RPMI8226 (cell line): ENCODE results near the gene COL4A1.
"Not testable (repeated sequence)": the region's sequence is repeated elsewhere in the genome, so short reads cannot be mapped to it uniquely, and the experiment has no call there.

Experiments
- DNase-seq: peaks from one replicate; pipeline ENCODE4 v3.0.0-alpha.2; 2015

COL4A1 gene

GRCh38 chr13:110128546-110128945 is 178.4 kb downstream of the COL4A1 start:
- no peak for DNase-seq

GRCh38 chr13:110127986-110128511 is 178.9 kb downstream of the COL4A1 start:
- DNase-seq: no peak

GRCh38 chr13:110126391-110126961 is 180.5 kb downstream of the COL4A1 start:
- DNase-seq: no peak

- no peak for DNase-seq
Measured at GRCh38 chr13:110125613-110126272, 181.2 kb downstream of the COL4A1 start.

GRCh38 chr13:110125157-110125556 is 181.8 kb downstream of the COL4A1 start:
- no peak for DNase-seq

- DNase-seq: no peak
Measured at GRCh38 chr13:110124201-110124940, 182.6 kb downstream of the COL4A1 start.

- DNase-seq: no peak
Measured at GRCh38 chr13:110123041-110123809, 183.7 kb downstream of the COL4A1 start.

GRCh38 chr13:110121422-110122083 is 185.4 kb downstream of the COL4A1 start:
- no peak for DNase-seq

- DNase-seq: no peak
Measured at GRCh38 chr13:110119935-110120905, 186.7 kb downstream of the COL4A1 start.

- DNase-seq: no peak
Measured at GRCh38 chr13:110118106-110118505, 188.9 kb downstream of the COL4A1 start.

GRCh38 chr13:110116072-110116487 is 190.9 kb downstream of the COL4A1 start:
- peak; percentile 59 for DNase-seq

- no peak for DNase-seq
Measured at GRCh38 chr13:110115591-110115990, 191.4 kb downstream of the COL4A1 start.

- DNase-seq: no peak
Measured at GRCh38 chr13:110114316-110114715, 192.6 kb downstream of the COL4A1 start.

- DNase-seq: no peak
Measured at GRCh38 chr13:110113284-110113764, 193.6 kb downstream of the COL4A1 start.

- not testable (repeated sequence) for DNase-seq
Measured at GRCh38 chr13:110112379-110112778, 194.6 kb downstream of the COL4A1 start.

- no peak for DNase-seq
Measured at GRCh38 chr13:110110783-110111182, 196.2 kb downstream of the COL4A1 start.

- DNase-seq: no peak
Measured at GRCh38 chr13:110109910-110110309, 197.0 kb downstream of the COL4A1 start.

GRCh38 chr13:110109140-110109783 is 197.7 kb downstream of the COL4A1 start:
- no peak for DNase-seq

GRCh38 chr13:110108348-110109139 is 198.4 kb downstream of the COL4A1 start:
- DNase-seq: no peak
